ENCODE data around the gene PAM. TPM values are rescaled to one million over a fixed set of nuclear protein-coding genes. Genes with fewer than 3 reads are reported as not detected.

Gene PAM
- total RNA-seq, 4 donors from 2014 or later = 132 to 224 (median 184) TPM

DNA sequence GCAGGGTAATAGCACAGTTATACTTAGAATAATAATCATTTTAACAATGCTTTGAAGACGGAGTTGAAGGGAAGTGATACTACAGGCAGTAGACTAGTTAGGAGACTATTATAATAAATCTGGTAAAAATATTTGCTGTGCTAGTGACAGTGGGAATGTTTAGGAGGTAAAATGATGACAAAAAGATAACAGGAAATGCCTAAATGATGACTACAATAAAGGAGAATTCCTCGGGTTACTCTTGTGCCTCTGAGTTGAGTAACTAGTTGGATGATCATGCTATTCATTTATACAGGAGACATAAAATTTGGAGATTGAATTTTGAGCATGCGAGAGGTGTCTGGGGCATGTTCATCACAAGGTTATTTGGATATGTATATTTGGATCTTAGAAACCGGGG, 32.2 kb upstream of the PAM start:
- no peak for TF ChIP-seq EP300 (IDR thresholded peaks at IDR 0.05)
- H3K36me3 ChIP-seq = no peaks in the 10 kb centered on the region
- H3K4me1 ChIP-seq = no peaks in the 10 kb centered on the region
- DNase-seq (ENCODE audit: low spot score in 2 of 2) = no peak
- H3K4me3 ChIP-seq = no peak overlapping the region
- 78 to 80% methylated on average over 4 of the region's 4 CpGs for WGBS, 2 donors
- no peaks in the 10 kb centered on the region for H3K27me3 ChIP-seq
- H3K9me3 ChIP-seq = no peaks in the 10 kb centered on the region
- no peak overlapping the region for H3K27ac ChIP-seq

- no peaks in the 10 kb centered on the region for H3K9me3 ChIP-seq
- WGBS, 2 donors = 83 to 95% methylated on average over 1 of the region's 1 CpG
- no peak for TF ChIP-seq POLR2A (IDR thresholded peaks at IDR 0.05)
- no peak for TF ChIP-seq EP300 (IDR thresholded peaks at IDR 0.05)
- no peak for TF ChIP-seq CTCF (IDR thresholded peaks at IDR 0.05)
- no peak for DNase-seq (ENCODE audit: low spot score in 2 of 2)
- no peaks in the 10 kb centered on the region for H3K4me1 ChIP-seq
- no peaks in the 10 kb centered on the region for H3K27me3 ChIP-seq
- no peak overlapping the region for H3K4me3 ChIP-seq
- no peaks in the 10 kb centered on the region for H3K36me3 ChIP-seq
- H3K27ac ChIP-seq = no peak overlapping the region
These were observed 23.4 kb upstream of the PAM start for GRCh38 chr5:102731693-102732092.

GRCh38 chr5:102733534-102733933, 21.6 kb upstream of the PAM start:
- H3K4me1 ChIP-seq = no peaks in the 10 kb centered on the region
- H3K9me3 ChIP-seq = no peaks in the 10 kb centered on the region
- TF ChIP-seq CTCF (IDR thresholded peaks at IDR 0.05) (no peak), EP300 (IDR thresholded peaks at IDR 0.05) (no peak), POLR2A (IDR thresholded peaks at IDR 0.05) (no peak)
- H3K27ac ChIP-seq = no peak overlapping the region
- WGBS, 2 donors = 72% methylated on average over 5 of the region's 5 CpGs
- DNase-seq (ENCODE audit: low spot score in 2 of 2) = no peak
- H3K27me3 ChIP-seq = no peaks in the 10 kb centered on the region
- no peaks in the 10 kb centered on the region for H3K36me3 ChIP-seq
- no peak overlapping the region for H3K4me3 ChIP-seq

DNA sequence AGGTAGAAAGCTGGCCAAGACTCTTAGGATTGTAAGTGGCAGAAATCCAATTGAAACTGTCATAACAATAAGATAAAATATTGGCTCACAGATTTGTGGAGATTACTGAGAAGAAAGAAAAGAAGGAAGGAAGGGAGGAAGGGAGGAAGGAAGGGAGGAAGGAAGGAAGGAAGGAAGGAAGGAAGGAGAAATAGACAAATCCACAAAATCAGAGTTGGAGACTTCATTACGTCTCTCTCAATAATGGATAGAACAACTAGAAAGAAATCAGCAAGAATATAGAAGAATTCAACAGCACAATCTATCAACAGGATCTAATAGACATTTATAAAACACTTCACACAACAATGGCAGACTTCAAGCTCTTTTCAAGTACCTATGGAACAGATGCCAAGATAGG, 17.9 kb upstream of the PAM start:
- no peak overlapping the region for H3K4me3 ChIP-seq
- 77 to 87% methylated on average over 1 of the region's 1 CpG for WGBS, 2 donors
- H3K27ac ChIP-seq = no peak overlapping the region
- H3K9me3 ChIP-seq = no peaks in the 10 kb centered on the region
- H3K27me3 ChIP-seq = no peaks in the 10 kb centered on the region
- no peak for DNase-seq (ENCODE audit: low spot score in 2 of 2)
- no peak for TF ChIP-seq POLR2A (IDR thresholded peaks at IDR 0.05)
- TF ChIP-seq CTCF (IDR thresholded peaks at IDR 0.05) = no peak
- no peak for TF ChIP-seq EP300 (IDR thresholded peaks at IDR 0.05)
- no peaks in the 10 kb centered on the region for H3K4me1 ChIP-seq
- H3K36me3 ChIP-seq = no peaks in the 10 kb centered on the region

DNA sequence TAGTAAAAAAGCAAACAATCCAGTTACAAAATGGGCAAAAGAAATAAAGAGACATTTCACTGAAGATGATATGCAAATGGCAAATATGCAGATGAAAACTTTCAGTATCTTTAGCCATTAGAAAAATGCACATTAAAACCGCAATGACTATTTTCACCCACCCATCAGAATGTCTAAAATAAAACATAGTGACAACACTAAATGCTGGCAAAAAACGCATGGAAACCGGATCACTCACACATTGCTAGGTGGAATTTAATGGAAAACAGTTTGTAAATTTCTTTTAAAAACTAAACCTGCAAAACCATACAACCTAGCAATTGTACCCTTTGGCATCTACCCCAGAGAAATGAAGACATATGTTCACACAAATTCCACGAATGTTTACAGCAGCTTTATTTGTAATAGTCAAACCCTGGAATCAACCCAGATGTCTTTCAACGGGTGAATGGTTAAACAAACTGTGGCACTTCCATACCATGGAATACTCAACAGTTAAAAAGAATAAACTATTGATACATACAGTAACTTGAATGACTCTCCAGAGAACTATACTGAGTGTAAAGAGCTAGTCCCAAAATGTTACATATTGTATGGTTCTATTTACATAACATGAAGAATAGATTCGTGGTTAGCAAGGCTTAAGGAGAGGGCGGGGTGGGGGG, 17.2 kb upstream of the PAM start:
- H3K4me3 ChIP-seq = no peak overlapping the region
- H3K9me3 ChIP-seq = no peaks in the 10 kb centered on the region
- TF ChIP-seq POLR2A (IDR thresholded peaks at IDR 0.05) (no peak), EP300 (IDR thresholded peaks at IDR 0.05) (no peak), CTCF (IDR thresholded peaks at IDR 0.05) (no peak)
- H3K27ac ChIP-seq = no peak overlapping the region
- no peak for DNase-seq (ENCODE audit: low spot score in 2 of 2)
- WGBS, 2 donors = 53 to 54% methylated on average over 7 of the region's 7 CpGs
- no peaks in the 10 kb centered on the region for H3K27me3 ChIP-seq
- H3K36me3 ChIP-seq = no peaks in the 10 kb centered on the region
- H3K4me1 ChIP-seq = no peaks in the 10 kb centered on the region

DNA sequence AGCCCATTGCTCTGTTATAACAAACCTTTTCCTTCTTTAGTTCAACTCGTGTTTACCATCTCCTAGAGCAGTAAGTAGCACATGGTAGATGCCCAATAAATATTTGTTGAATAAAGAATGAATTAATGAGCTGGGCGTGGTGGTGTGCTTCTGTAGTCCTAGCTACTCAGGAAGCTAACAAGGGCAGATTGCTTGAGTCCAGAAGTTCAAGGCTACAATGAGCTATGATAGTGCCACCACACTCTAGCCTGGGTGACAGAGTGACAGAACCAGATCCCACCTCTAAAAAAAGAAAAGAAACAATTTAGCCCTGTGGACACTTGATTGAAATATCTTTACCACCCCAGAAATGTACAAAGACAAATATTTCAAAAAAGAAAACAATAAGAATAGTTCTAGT, 14.6 kb upstream of the PAM start:
- Histone ChIP-seq H3K4me3 (no peak overlapping the region), H3K36me3 (no peaks in the 10 kb centered on the region), H3K9me3 (no peaks in the 10 kb centered on the region), H3K27ac (no peak overlapping the region), H3K27me3 (no peaks in the 10 kb centered on the region), H3K4me1 (no peaks in the 10 kb centered on the region)
- no peak for DNase-seq (ENCODE audit: low spot score in 2 of 2)
- no peak for TF ChIP-seq POLR2A (IDR thresholded peaks at IDR 0.05)
- TF ChIP-seq CTCF (IDR thresholded peaks at IDR 0.05) = no peak
- no peak for TF ChIP-seq EP300 (IDR thresholded peaks at IDR 0.05)
- WGBS, 2 donors = 75 to 86% methylated on average over 2 of the region's 2 CpGs
